HG03280 (cell line): Measurements from ENCODE around the gene CDH16.
"Not testable (repeated sequence)": the region's sequence is repeated elsewhere in the genome, so short reads cannot be mapped to it uniquely, and the experiment has no call there.

Experiments
- ATAC-seq: cut with Tn5 transposase; IDR thresholded peaks from one replicate; pipeline ENCODE4 v1.9.1; 2021; ENCODE audit warnings: mild to moderate bottlenecking, moderate library complexity; ENCODE audit not compliant: unreplicated experiment

Gene CDH16, protein sequence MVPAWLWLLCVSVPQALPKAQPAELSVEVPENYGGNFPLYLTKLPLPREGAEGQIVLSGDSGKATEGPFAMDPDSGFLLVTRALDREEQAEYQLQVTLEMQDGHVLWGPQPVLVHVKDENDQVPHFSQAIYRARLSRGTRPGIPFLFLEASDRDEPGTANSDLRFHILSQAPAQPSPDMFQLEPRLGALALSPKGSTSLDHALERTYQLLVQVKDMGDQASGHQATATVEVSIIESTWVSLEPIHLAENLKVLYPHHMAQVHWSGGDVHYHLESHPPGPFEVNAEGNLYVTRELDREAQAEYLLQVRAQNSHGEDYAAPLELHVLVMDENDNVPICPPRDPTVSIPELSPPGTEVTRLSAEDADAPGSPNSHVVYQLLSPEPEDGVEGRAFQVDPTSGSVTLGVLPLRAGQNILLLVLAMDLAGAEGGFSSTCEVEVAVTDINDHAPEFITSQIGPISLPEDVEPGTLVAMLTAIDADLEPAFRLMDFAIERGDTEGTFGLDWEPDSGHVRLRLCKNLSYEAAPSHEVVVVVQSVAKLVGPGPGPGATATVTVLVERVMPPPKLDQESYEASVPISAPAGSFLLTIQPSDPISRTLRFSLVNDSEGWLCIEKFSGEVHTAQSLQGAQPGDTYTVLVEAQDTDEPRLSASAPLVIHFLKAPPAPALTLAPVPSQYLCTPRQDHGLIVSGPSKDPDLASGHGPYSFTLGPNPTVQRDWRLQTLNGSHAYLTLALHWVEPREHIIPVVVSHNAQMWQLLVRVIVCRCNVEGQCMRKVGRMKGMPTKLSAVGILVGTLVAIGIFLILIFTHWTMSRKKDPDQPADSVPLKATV

GRCh38 chr16:66918803-66919568, at the start of gene CDH16:
CDH16 (minus strand) TSS chr16:66918885; CDS start chr16:66918065, 820 bp downstream.
- no peak for ATAC-seq

- no peak for ATAC-seq
Observed at GRCh38 chr16:66964049-66964448, 45.4 kb upstream of the CDH16 start.

- no peak for ATAC-seq
Observed at GRCh38 chr16:66961914-66962313, 43.2 kb upstream of the CDH16 start.

- peak; percentile 78 for ATAC-seq
Observed at GRCh38 chr16:66961065-66961744, 42.5 kb upstream of the CDH16 start, which contains the start of gene CES3. CES3 (plus strand) TSS chr16:66961266; CDS start chr16:66961308, 42 bp downstream.

DNA sequence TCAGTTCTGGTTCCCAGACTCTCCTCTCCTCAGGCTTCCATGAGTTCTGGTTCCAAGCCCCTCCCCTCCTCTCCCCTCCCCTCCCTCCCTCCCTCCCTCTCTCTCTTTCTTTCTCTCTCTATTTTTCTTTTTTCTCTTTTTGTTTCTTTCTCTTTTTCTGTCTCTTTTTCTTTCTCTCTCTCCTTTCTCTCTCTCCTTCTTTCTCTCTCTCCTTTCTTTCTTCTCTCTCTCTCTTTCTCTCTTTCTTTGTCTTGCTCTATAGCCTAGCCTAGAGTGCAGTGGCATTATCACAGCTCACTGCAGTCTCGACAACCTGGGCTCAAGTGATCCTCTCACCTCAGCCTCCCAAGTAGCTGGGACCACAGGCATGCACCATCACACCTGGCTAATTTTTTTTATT, 41.6 kb upstream of the CDH16 start:
- ATAC-seq: no peak

GRCh38 chr16:66959704-66960161, 41.0 kb upstream of the CDH16 start:
- ATAC-seq: no peak

DNA sequence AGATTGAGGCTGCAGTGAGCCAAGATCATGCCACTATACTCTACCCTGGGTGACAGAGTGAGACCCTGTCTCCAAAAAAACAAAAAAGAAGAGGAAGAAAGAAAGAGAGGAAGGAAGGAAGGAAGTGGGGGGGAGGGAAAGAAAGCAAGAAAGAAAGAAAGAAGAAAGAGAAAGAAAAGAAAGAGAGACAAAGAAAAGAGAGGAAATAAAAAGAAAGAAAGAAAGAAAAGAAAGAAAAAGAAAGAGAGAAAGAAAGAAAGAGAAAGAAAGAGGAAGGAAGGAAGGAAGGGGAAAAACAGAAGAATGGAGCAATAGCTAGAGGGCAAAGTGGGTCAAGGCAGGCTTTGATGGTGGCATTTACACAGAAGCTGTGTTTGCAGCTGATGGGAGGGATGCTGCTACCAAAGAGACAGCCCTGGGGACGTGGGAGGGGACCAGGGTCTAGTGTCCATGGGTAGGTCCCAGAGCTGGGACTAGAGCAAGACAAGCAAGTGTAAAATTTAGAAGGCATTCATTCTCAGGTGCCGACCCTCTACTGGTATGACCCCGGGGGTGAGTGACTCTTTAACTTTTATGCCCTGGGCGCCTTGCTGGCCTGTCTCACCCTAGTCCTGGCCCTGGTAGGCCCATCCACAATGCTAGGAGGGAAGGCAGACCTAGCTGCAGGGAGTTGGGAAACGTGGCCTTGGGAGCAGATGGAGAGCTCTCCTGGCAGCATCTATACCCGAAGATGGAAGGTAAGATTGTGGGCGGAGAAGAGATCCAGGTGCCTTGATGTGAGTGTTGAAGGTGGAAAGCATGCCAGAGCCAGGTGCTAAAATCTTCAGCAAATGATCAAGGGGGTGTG, 40.4 kb upstream of the CDH16 start:
- ATAC-seq: no peak

- not testable (repeated sequence) for ATAC-seq
Observed at GRCh38 chr16:66956154-66956457, 37.4 kb upstream of the CDH16 start.

DNA sequence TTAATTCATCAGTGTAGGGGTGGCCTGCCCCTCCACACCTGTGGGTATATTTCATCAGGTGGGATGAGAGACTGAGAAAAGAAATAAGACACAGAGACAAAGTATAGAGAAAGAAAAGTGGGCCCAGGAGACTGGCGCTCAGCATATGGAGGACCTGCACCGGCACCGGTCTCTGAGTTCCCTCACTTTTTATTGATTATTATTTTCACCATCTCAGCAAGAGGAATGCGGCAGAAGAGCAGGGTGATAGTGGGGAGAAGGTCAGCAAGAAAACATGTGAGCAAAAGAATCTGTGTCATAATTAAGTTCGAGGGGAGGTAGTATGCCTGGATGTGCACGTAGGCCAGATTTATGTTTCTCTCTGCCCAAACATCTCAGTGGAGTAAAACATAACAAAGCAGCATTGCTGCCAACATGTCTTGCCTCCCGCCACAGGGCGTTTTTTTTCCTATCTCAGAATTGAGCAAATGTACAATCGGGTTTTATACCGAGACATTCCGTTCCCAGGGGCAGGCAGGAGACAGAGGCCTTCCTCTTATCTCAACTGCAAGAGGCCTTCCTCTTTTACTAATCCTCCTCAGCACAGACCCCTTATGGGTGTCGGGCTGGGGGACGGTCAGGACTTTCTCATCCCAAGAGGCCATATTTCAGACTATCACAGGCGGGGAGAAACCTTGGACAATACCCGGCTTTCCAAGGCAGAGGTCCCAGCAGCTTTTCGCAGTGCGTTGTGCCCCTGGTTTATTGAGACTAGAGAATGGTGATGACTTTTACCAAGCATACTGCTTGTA, 36.9 kb upstream of the CDH16 start:
- ATAC-seq: not testable (repeated sequence)

DNA sequence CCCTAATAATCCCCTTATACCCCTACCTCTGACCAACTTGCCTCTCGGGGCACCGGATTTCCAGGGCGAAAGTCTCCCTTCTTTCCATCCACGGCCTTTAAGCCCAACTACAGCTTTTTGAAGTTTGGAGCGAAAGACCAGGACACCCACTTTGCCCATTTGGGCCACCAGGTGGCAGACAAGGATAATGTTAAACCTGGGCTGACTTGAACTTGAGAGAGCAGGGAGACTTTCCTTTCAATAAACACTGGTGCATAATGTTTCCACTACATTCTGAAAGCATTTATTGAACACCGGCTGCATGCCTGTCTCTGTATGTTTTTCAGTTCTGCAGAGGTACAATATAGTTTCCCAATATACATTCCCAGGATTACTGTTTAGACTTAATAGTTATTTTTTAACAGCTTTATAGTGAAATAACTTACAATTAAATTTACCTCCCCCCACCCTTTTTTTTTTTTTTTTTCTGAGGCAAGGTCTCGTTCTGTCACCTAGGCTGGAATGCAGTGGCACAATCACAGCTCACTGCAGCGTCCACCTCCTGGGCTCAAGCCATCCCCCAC, 35.5 kb upstream of the CDH16 start:
- ATAC-seq: peak; percentile 56

GRCh38 chr16:66953462-66954096, 34.9 kb upstream of the CDH16 start:
- ATAC-seq: no peak

DNA sequence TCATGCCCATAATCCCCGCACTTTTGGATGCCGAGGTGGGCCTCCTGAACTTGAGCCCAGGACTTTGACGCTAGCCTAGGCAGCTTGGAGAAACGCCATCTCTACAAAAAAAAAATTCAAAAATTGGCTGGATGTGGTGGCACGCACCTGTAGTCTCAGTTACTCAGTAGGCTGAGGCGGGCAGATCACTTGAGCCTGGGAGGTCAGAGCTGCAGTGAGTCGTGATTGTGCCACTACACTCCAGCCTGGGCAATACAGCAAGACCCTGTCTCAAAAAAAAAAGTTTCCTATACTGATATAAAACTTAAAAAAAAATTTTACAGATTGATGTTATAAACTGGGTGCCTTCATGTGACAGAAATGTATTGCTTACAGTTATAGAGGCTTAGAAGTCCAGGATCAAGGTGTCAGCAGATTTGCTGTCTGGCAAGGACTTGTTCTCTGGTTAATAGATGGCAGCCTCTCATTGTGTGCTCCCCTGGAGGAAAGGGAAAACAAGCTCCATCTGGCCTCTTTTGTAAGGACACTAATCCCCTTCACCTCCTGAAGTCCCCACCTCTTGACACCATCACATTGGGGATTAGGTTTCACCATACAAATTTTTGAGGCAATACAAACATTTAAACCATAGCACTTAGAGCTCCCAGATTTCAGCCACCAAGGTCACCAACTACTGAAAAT, 33.9 kb upstream of the CDH16 start:
- no peak for ATAC-seq

DNA sequence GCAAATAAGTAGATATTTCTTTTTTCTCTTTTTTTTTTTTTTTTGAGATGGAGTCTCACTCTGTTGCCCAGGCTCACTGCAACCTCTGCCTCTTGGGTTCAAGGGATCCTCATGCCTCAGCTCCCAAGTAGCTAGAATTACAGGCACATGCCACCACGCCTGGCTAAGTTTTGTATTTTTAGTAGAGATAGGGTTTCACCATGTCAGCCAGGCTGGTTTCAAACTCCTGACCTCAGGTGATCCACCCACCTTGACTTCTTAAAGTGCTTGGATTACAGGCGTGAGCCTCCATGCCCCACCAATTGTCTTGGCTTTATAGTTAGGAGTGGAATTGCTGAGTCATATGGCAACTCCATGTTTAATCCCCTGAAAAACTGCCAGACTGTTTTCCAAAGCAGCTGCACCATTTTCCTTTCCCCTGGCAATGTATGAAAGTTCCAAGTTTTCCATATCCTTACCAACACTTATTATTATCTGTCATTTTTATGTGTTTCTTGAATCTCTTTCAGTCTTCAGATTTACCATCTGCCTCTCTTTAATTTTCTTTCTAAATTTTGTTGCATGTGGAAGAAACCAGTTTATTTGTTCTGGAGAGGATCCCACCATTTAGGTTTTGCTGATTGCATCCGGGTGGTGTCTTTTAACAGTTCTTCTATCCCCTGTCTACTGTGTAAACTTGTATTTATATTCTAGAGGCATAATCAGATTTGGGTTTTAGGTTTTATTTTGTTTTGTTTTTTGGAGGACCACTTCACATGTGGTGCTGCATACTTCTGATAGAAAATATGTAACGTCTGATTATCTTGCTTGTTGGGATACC, 32.5 kb upstream of the CDH16 start:
- no peak for ATAC-seq

DNA sequence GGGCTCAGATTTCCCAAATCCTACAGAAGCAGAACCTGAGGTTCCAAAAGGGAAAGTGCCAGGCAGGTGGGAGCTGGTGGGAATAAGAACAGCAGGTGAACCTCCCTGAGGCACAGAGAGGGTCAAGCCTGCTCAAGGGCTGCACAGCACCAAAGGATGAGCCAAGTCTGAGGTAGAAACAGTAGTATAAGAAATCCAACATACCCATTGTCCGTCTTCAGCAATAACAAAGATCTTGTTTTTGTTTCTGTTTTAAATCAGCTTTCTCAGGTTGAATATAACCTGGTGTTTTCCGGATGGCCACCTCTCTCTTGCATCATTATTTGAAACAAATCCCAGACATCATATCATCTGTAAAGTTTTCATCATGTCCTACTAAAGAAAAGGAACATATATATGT, 31.8 kb upstream of the CDH16 start:
- ATAC-seq: no peak

- no peak for ATAC-seq
Observed at GRCh38 chr16:66949472-66949871, 30.8 kb upstream of the CDH16 start.

DNA sequence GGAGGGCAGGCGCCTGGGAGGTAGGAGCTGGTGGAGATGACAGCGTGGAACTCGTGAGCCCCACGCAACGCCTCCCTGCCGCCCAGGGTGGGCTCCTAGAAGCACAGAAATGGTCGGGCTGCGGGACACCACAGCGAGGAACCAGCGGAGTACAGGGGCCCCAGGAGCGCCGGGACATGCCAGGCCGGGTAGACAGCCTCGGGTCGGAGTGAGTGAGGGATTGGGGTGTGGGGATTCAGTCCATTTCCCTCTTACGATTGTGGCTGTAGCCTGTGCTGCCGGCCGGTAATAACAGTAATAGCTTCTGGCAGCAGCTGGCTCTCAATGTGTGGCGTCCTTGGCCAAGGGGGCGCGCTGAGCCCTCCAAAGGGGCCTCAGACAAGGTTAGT, 30.1 kb upstream of the CDH16 start:
- no peak for ATAC-seq
